ENCODE data around the gene MYO3A. TPM values are rescaled to one million over a fixed set of nuclear protein-coding genes. Genes with fewer than 3 reads are reported as not detected.

Gene MYO3A
- total and polyA plus RNA-seq, 2 donors (not counting 1 experiment from before 2014, with no cell fraction given) = 0.27 to 1.4 TPM

- H3K4me2 ChIP-seq (replicated peaks; ENCODE audit: low read depth, low read length, poor library complexity, severe bottlenecking) = no peak overlapping the region
- H3K27me3 ChIP-seq (replicated peaks in 1 of 4; ENCODE audit: control extremely low read depth in 1 of 4, control insufficient read depth in 3 of 4, insufficient read depth in 4 of 4, low read length in 3 of 4) = no peaks in the 10 kb centered on the region
- POLR2A ChIA-PET = no interaction called here
- H3K27ac ChIP-seq (ENCODE audit: low read length in 2 of 2) = no peak overlapping the region
- TF ChIP-seq, protein P1, sequence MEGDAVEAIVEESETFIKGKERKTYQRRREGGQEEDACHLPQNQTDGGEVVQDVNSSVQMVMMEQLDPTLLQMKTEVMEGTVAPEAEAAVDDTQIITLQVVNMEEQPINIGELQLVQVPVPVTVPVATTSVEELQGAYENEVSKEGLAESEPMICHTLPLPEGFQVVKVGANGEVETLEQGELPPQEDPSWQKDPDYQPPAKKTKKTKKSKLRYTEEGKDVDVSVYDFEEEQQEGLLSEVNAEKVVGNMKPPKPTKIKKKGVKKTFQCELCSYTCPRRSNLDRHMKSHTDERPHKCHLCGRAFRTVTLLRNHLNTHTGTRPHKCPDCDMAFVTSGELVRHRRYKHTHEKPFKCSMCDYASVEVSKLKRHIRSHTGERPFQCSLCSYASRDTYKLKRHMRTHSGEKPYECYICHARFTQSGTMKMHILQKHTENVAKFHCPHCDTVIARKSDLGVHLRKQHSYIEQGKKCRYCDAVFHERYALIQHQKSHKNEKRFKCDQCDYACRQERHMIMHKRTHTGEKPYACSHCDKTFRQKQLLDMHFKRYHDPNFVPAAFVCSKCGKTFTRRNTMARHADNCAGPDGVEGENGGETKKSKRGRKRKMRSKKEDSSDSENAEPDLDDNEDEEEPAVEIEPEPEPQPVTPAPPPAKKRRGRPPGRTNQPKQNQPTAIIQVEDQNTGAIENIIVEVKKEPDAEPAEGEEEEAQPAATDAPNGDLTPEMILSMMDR (IDR thresholded peaks at IDR 0.05) = no peak
- no peak for TF ChIP-seq EZH2 (IDR thresholded peaks at IDR 0.05; ENCODE audit: borderline replicate concordance, insufficient read depth, low read depth, low read length, poor library complexity, severe bottlenecking)
- no peaks in the 10 kb centered on the region for H3K36me3 ChIP-seq (replicated peaks in 1 of 2; ENCODE audit: control extremely low read depth in 1 of 2, control insufficient read depth in 1 of 2, extremely low read depth in 1 of 2, insufficient read depth in 2 of 2, low read length in 1 of 2)
- intact Hi-C loops (cut with micrococcal nuclease) = no loop called here
- H3K27me3 Mint-ChIP-seq = no peaks in the 10 kb centered on the region
- WGBS (ENCODE audit: insufficient coverage) = 43% methylated on average over 2 of the region's 2 CpGs
- H3K4me3 ChIP-seq (ENCODE audit: control extremely low read depth in 1 of 5, extremely low read depth in 1 of 5, insufficient read depth in 1 of 5, low read depth in 2 of 5, low read length in 4 of 5) = no peak overlapping the region
- H3K27ac Mint-ChIP-seq = no peak overlapping the region
- no peaks in the 10 kb centered on the region for H3K4me1 Mint-ChIP-seq
- H2AFZ ChIP-seq (ENCODE audit: insufficient read depth, low read depth, low read length, poor library complexity, severe bottlenecking) = no peak overlapping the region
- H3K4me3 Mint-ChIP-seq = no peak overlapping the region
- DNase-seq (no peak), ATAC-seq (ENCODE audit: low read depth) (no peak)
- H3K9ac ChIP-seq (ENCODE audit: low read length) = no peak overlapping the region
- H3K4me1 ChIP-seq (ENCODE audit: control insufficient read depth in 2 of 2, insufficient read depth in 2 of 2, low read length in 2 of 2) = no peaks in the 10 kb centered on the region
- peaks cover 0 to 7% (median 0%) of the 10 kb centered on the region in 3 donors for H3K9me3 ChIP-seq (ENCODE audit: control extremely low read depth in 1 of 3, control insufficient read depth in 2 of 3, insufficient read depth in 1 of 3, low read length in 2 of 3)
- CTCF ChIA-PET = no interaction called here
- peaks cover 2% of the 10 kb centered on the region for H3K9me3 Mint-ChIP-seq (ENCODE audit: insufficient read depth)
- no peaks in the 10 kb centered on the region for H4K20me1 ChIP-seq (ENCODE audit: control insufficient read depth, insufficient read depth, low read length, poor library complexity, severe bottlenecking)
- no peaks in the 10 kb centered on the region for H3K79me2 ChIP-seq (ENCODE audit: control insufficient read depth, insufficient read depth, low read length)
These were observed 21.2 kb upstream of the MYO3A start for GRCh38 chr10:25912866-25913265.

- CTCF ChIA-PET = no interaction called here
- TF ChIP-seq, protein P1 (IDR thresholded peaks at IDR 0.05) = no peak
- no peak for TF ChIP-seq EZH2 (IDR thresholded peaks at IDR 0.05; ENCODE audit: borderline replicate concordance, insufficient read depth, low read depth, low read length, poor library complexity, severe bottlenecking)
- H3K27me3 Mint-ChIP-seq = peaks cover under 1% of the 10 kb centered on the region
These were observed 19.3 kb upstream of the MYO3A start for GRCh38 chr10:25914776-25915175.

More at GRCh38 chr10:25914776-25915175, 19.3 kb upstream of the MYO3A start:
- POLR2A ChIA-PET = no interaction called here
- DNase-seq (no peak), ATAC-seq (ENCODE audit: low read depth) (no peak)
- H3K27ac Mint-ChIP-seq = no peak overlapping the region
- Histone ChIP-seq H3K79me2 (ENCODE audit: control insufficient read depth, insufficient read depth, low read length) (no peaks in the 10 kb centered on the region), H3K9me3 (ENCODE audit: control extremely low read depth in 1 of 3, control insufficient read depth in 2 of 3, insufficient read depth in 1 of 3, low read length in 2 of 3) (peaks cover 0 to 7% (median 0%) of the 10 kb centered on the region in 3 donors), H3K27ac (ENCODE audit: low read length in 2 of 2) (no peak overlapping the region), H3K9ac (ENCODE audit: low read length) (no peak overlapping the region), H3K36me3 (replicated peaks in 1 of 2; ENCODE audit: control extremely low read depth in 1 of 2, control insufficient read depth in 1 of 2, extremely low read depth in 1 of 2, insufficient read depth in 2 of 2, low read length in 1 of 2) (no peaks in the 10 kb centered on the region), H2AFZ (ENCODE audit: insufficient read depth, low read depth, low read length, poor library complexity, severe bottlenecking) (no peak overlapping the region), H3K4me3 (ENCODE audit: control extremely low read depth in 1 of 5, extremely low read depth in 1 of 5, insufficient read depth in 1 of 5, low read depth in 2 of 5, low read length in 4 of 5) (no peak overlapping the region), H3K4me2 (replicated peaks; ENCODE audit: low read depth, low read length, poor library complexity, severe bottlenecking) (no peak overlapping the region), H4K20me1 (ENCODE audit: control insufficient read depth, insufficient read depth, low read length, poor library complexity, severe bottlenecking) (no peaks in the 10 kb centered on the region), H3K27me3 (replicated peaks in 1 of 4; ENCODE audit: control extremely low read depth in 1 of 4, control insufficient read depth in 3 of 4, insufficient read depth in 4 of 4, low read length in 3 of 4) (no peaks in the 10 kb centered on the region), H3K4me1 (ENCODE audit: control insufficient read depth in 2 of 2, insufficient read depth in 2 of 2, low read length in 2 of 2) (no peaks in the 10 kb centered on the region)
- no CpG with 5 or more reads among the region's 2 CpGs for WGBS (ENCODE audit: insufficient coverage)
- intact Hi-C loops (cut with micrococcal nuclease) = no loop called here
- no peak overlapping the region for H3K4me3 Mint-ChIP-seq
- no peaks in the 10 kb centered on the region for H3K4me1 Mint-ChIP-seq
- no peaks in the 10 kb centered on the region for H3K9me3 Mint-ChIP-seq (ENCODE audit: insufficient read depth)

Measured in B cell (primary cell).